Measurements from ENCODE around the gene TRMT10C. TPM values are rescaled to one million over a fixed set of nuclear protein-coding genes. Genes with fewer than 3 reads are reported as not detected.
"Not testable (repeated sequence)": the region's sequence is repeated elsewhere in the genome, so short reads cannot be mapped to it uniquely, and the experiment has no call there.

The TRMT10C gene
- total and polyA plus RNA-seq, 2 donors (not counting 1 experiment from before 2014, with no cell fraction given), result 13.2 to 25.3 TPM

GRCh38 chr3:101553381-101553780 is 8.3 kb upstream of the TRMT10C start:
- not testable (repeated sequence) for H3K9me3 ChIP-seq (ENCODE audit: control extremely low read depth in 1 of 3, control insufficient read depth in 2 of 3, insufficient read depth in 1 of 3, low read length in 2 of 3); ATAC-seq (ENCODE audit: low read depth); H2AFZ ChIP-seq (ENCODE audit: insufficient read depth, low read depth, low read length, poor library complexity, severe bottlenecking)

GRCh38 chr3:101556064-101556463 is 5.6 kb upstream of the TRMT10C start:
- Histone ChIP-seq H3K4me2 (replicated peaks; ENCODE audit: low read depth, low read length, poor library complexity, severe bottlenecking) (no peak overlapping the region), H3K9me3 (ENCODE audit: control extremely low read depth in 1 of 3, control insufficient read depth in 2 of 3, insufficient read depth in 1 of 3, low read length in 2 of 3) (peaks cover 0 to 5% (median 0%) of the 10 kb centered on the region in 3 donors), H3K9ac (ENCODE audit: low read length) (no peak overlapping the region), H3K79me2 (ENCODE audit: control insufficient read depth, insufficient read depth, low read length) (peaks cover 4% of the 10 kb centered on the region), H4K20me1 (ENCODE audit: control insufficient read depth, insufficient read depth, low read length, poor library complexity, severe bottlenecking) (no peaks in the 10 kb centered on the region), H3K4me3 (ENCODE audit: control extremely low read depth in 1 of 5, extremely low read depth in 1 of 5, insufficient read depth in 1 of 5, low read depth in 2 of 5, low read length in 4 of 5) (no peak overlapping the region), H3K36me3 (replicated peaks in 1 of 2; ENCODE audit: control extremely low read depth in 1 of 2, control insufficient read depth in 1 of 2, extremely low read depth in 1 of 2, insufficient read depth in 2 of 2, low read length in 1 of 2) (no peaks in the 10 kb centered on the region), H3K4me1 (ENCODE audit: control insufficient read depth in 2 of 2, insufficient read depth in 2 of 2, low read length in 2 of 2) (peaks cover 2 to 5% of the 10 kb centered on the region in 2 donors), H2AFZ (ENCODE audit: insufficient read depth, low read depth, low read length, poor library complexity, severe bottlenecking) (no peak overlapping the region), H3K27me3 (replicated peaks in 1 of 4; ENCODE audit: control extremely low read depth in 1 of 4, control insufficient read depth in 3 of 4, insufficient read depth in 4 of 4, low read length in 3 of 4) (peaks cover 0 to 30% (median 9%) of the 10 kb centered on the region in 4 experiments), H3K27ac (ENCODE audit: low read length in 2 of 2) (no peak overlapping the region)
- ChIA-PET POLR2A (no interaction called here), CTCF (no interaction called here)
- no peak for TF ChIP-seq EZH2 (IDR thresholded peaks at IDR 0.05; ENCODE audit: borderline replicate concordance, insufficient read depth, low read depth, low read length, poor library complexity, severe bottlenecking)
- no peak for TF ChIP-seq CTCF (IDR thresholded peaks at IDR 0.05)
- no peak overlapping the region for H3K27ac Mint-ChIP-seq
- no CpG with 5 or more reads among the region's 3 CpGs for WGBS (ENCODE audit: insufficient coverage)
- ATAC-seq (ENCODE audit: low read depth), result no peak
- intact Hi-C loops (cut with micrococcal nuclease), result no loop called here
- no peak overlapping the region for H3K4me3 Mint-ChIP-seq
- H3K4me1 Mint-ChIP-seq, result peaks cover 4% of the 10 kb centered on the region
- peaks cover 27% of the 10 kb centered on the region for H3K27me3 Mint-ChIP-seq
- no peaks in the 10 kb centered on the region for H3K9me3 Mint-ChIP-seq (ENCODE audit: insufficient read depth)
- DNase-seq, result no peak

More at GRCh38 chr3:101553381-101553780, 8.3 kb upstream of the TRMT10C start:
- peaks cover 0 to 16% (median 5%) of the 10 kb centered on the region in 4 experiments for H3K27me3 ChIP-seq (replicated peaks in 1 of 4; ENCODE audit: control extremely low read depth in 1 of 4, control insufficient read depth in 3 of 4, insufficient read depth in 4 of 4, low read length in 3 of 4)
- 97% methylated on average over 4 of the region's 5 CpGs for WGBS (ENCODE audit: insufficient coverage)
- H3K27me3 Mint-ChIP-seq, result peaks cover 31% of the 10 kb centered on the region
- H3K27ac Mint-ChIP-seq; CTCF ChIA-PET; H3K9me3 Mint-ChIP-seq (ENCODE audit: insufficient read depth); H3K4me1 ChIP-seq (ENCODE audit: control insufficient read depth in 2 of 2, insufficient read depth in 2 of 2, low read length in 2 of 2); H3K4me3 ChIP-seq (ENCODE audit: control extremely low read depth in 1 of 5, extremely low read depth in 1 of 5, insufficient read depth in 1 of 5, low read depth in 2 of 5, low read length in 4 of 5); H3K36me3 ChIP-seq (replicated peaks in 1 of 2; ENCODE audit: control extremely low read depth in 1 of 2, control insufficient read depth in 1 of 2, extremely low read depth in 1 of 2, insufficient read depth in 2 of 2, low read length in 1 of 2); POLR2A ChIA-PET; H3K4me1 Mint-ChIP-seq; H3K27ac ChIP-seq (ENCODE audit: low read length in 2 of 2); H3K4me3 Mint-ChIP-seq; H4K20me1 ChIP-seq (ENCODE audit: control insufficient read depth, insufficient read depth, low read length, poor library complexity, severe bottlenecking); H3K4me2 ChIP-seq (replicated peaks; ENCODE audit: low read depth, low read length, poor library complexity, severe bottlenecking); DNase-seq; intact Hi-C loops (cut with micrococcal nuclease); H3K9ac ChIP-seq (ENCODE audit: low read length); H3K79me2 ChIP-seq (ENCODE audit: control insufficient read depth, insufficient read depth, low read length): not testable (repeated sequence)

Measured in B cell (primary cell).